SU-DHL-6 (cell line): Measurements from ENCODE around the gene LDLRAD3.

Experiments
- EZH2phosphoT487 ChIP-seq: fragments of 200-600 bp; sonication (generic), shearing (Covaris generic); conservative IDR thresholded peaks from 2 replicates; pipeline ENCODE4 v1.6.1; 2018; ENCODE audit warnings: mild to moderate bottlenecking, antibody characterized with exemption, low read length, moderate library complexity, mixed read lengths
- TF ChIP-seq, protein P1 (sequence below): fragments of 200-600 bp; sonication (generic); IDR thresholded peaks from one replicate; pipeline ENCODE4 v1.5.1; 2017; ENCODE audit warnings: antibody characterized with exemption, mild to moderate bottlenecking, low read length, moderate library complexity; ENCODE audit not compliant: insufficient read depth, poor library complexity, severe bottlenecking

DNA sequence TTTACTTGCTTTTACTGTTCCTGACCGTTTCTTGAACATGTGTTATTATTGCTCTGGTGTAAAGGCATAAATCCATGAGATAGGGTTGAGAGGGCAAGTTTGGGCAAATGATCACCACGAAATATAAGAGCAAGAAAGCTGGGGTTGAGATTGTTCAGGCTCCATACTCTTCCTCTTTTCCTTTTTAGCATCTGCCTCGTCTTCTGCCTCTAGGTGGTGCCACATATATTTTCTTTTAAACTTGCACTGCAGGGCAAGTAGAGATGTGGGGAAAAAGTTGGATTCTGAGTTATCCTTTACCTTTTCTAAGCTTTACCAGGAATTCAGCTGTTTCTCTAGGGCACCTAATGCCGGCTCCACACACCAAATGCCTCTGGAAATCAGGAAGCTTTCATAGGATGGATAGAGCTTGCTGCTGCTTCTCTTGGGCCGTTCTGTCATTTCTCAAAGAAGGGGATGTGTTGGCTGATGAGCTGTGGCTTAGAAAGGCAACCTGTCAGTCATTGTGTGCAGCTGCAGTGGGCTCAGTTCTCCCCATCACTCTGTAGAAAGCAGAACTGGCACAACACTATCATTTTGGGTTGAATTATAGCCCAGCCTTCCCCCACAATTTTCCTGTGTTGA, 98.2 kb downstream of the LDLRAD3 start:
- TF ChIP-seq, protein P1, sequence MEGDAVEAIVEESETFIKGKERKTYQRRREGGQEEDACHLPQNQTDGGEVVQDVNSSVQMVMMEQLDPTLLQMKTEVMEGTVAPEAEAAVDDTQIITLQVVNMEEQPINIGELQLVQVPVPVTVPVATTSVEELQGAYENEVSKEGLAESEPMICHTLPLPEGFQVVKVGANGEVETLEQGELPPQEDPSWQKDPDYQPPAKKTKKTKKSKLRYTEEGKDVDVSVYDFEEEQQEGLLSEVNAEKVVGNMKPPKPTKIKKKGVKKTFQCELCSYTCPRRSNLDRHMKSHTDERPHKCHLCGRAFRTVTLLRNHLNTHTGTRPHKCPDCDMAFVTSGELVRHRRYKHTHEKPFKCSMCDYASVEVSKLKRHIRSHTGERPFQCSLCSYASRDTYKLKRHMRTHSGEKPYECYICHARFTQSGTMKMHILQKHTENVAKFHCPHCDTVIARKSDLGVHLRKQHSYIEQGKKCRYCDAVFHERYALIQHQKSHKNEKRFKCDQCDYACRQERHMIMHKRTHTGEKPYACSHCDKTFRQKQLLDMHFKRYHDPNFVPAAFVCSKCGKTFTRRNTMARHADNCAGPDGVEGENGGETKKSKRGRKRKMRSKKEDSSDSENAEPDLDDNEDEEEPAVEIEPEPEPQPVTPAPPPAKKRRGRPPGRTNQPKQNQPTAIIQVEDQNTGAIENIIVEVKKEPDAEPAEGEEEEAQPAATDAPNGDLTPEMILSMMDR = no peak
- no peak for TF ChIP-seq EZH2phosphoT487
